SK-N-SH treated with all-trans-retinoic acid at 6 μM for 48 hours (cell line): ENCODE results near the gene SMARCE1.

Experiments
- ARNTL ChIP-seq: fragments of 450-650 bp; formaldehyde crosslinking; IDR thresholded peaks from 2 replicates; pipeline ENCODE4 v1.5.0; 2020; ENCODE audit warnings: low read depth, mild to moderate bottlenecking, moderate library complexity, borderline replicate concordance
- CREB5 ChIP-seq: fragments of 250-450 bp; sonication (Bioruptor Pico); IDR thresholded peaks from 2 replicates; pipeline ENCODE4 v1.5.1; 2020; ENCODE audit warnings: low read depth, mild to moderate bottlenecking, moderate library complexity
- ESRRG ChIP-seq: fragments of 250-450 bp; sonication (Bioruptor Pico); IDR thresholded peaks from 2 replicates; pipeline ENCODE4 v1.6.1; 2021; ENCODE audit warnings: mild to moderate bottlenecking
- ISL1 ChIP-seq: fragments of 250-450 bp; sonication (Bioruptor Pico); IDR thresholded peaks from 2 replicates; pipeline ENCODE4 v2.1.2; 2022; ENCODE audit warnings: mild to moderate bottlenecking, moderate library complexity
- ZC3H10 ChIP-seq: fragments of 250-450 bp; sonication (Bioruptor Pico); IDR thresholded peaks from 2 replicates; pipeline ENCODE4 v1.5.1; 2021; ENCODE audit warnings: mild to moderate bottlenecking, moderate library complexity
- ZFP3 ChIP-seq: fragments of 250-450 bp; sonication (Bioruptor Pico); IDR thresholded peaks from 2 replicates; pipeline ENCODE4 v1.5.0; 2020; ENCODE audit warnings: mild to moderate bottlenecking, moderate library complexity
- ZFP30 ChIP-seq: fragments of 450-650 bp; formaldehyde crosslinking; IDR thresholded peaks from 2 replicates; pipeline ENCODE4 v1.5.0; 2022; ENCODE audit warnings: mild to moderate bottlenecking, moderate library complexity
- ZNF565 ChIP-seq: fragments of 450-650 bp; formaldehyde crosslinking; conservative IDR thresholded peaks from 2 replicates; pipeline ENCODE4 v1.5.0; 2020; ENCODE audit warnings: low read depth, mild to moderate bottlenecking, moderate library complexity
- ZNF70 ChIP-seq: fragments of 450-650 bp; formaldehyde crosslinking; IDR thresholded peaks from 2 replicates; pipeline ENCODE4 v1.5.0; 2020; ENCODE audit warnings: mild to moderate bottlenecking, moderate library complexity
- TF ChIP-seq, protein P1 (sequence below): fragments of 250-450 bp; sonication (Bioruptor Pico); IDR thresholded peaks from 2 replicates; pipeline ENCODE4 v1.8.0; 2020; ENCODE audit warnings: mild to moderate bottlenecking, moderate library complexity, borderline replicate concordance
- TF ChIP-seq, protein P2 (sequence below): fragments of 250-450 bp; sonication (Bioruptor Pico); IDR thresholded peaks from 2 replicates; pipeline ENCODE4 v1.5.0; 2020; ENCODE audit warnings: mild to moderate bottlenecking, moderate library complexity

DNA sequence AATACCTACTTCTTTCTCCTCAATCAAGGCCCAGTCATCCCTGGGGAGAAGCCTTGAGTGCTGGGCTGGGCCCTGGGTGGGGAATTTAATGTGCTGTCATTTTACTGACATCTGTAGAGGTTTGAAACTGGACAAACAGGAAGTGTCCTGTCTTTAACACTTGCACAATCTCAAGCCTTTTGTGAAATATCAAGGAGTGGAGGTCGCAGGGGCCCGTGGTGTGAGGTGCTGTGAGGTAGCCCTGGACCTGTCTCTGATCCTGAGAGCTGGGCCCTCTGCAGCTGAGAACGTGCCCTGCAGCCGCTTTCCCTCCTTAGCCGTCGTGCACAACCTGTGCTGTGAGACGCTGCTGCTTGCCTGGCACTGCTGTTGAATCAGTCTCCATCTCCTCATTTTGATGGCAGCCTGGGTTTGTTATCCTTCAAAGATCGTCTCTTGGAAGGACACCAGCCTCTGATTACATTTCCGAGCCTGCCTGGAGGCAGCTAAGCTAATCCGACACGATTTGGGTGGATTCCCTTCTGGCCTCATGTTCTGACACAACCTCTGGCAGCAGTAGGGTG, 29.9 kb downstream of the SMARCE1 start:
- TF ChIP-seq CREB5 (CRISPR knock-in tag) (no peak), ESRRG (no peak), ISL1 (CRISPR knock-in tag) (no peak), ZC3H10 (CRISPR knock-in tag) (no peak), ARNTL (CRISPR knock-in tag) (no peak), ZNF70 (no peak), ZNF565 (no peak), ZFP3 (CRISPR knock-in tag) (no peak), ZFP30 (CRISPR knock-in tag) (no peak)
- TF ChIP-seq, protein P1, sequence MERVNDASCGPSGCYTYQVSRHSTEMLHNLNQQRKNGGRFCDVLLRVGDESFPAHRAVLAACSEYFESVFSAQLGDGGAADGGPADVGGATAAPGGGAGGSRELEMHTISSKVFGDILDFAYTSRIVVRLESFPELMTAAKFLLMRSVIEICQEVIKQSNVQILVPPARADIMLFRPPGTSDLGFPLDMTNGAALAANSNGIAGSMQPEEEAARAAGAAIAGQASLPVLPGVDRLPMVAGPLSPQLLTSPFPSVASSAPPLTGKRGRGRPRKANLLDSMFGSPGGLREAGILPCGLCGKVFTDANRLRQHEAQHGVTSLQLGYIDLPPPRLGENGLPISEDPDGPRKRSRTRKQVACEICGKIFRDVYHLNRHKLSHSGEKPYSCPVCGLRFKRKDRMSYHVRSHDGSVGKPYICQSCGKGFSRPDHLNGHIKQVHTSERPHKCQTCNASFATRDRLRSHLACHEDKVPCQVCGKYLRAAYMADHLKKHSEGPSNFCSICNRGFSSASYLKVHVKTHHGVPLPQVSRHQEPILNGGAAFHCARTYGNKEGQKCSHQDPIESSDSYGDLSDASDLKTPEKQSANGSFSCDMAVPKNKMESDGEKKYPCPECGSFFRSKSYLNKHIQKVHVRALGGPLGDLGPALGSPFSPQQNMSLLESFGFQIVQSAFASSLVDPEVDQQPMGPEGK: no peak
- TF ChIP-seq, protein P2, sequence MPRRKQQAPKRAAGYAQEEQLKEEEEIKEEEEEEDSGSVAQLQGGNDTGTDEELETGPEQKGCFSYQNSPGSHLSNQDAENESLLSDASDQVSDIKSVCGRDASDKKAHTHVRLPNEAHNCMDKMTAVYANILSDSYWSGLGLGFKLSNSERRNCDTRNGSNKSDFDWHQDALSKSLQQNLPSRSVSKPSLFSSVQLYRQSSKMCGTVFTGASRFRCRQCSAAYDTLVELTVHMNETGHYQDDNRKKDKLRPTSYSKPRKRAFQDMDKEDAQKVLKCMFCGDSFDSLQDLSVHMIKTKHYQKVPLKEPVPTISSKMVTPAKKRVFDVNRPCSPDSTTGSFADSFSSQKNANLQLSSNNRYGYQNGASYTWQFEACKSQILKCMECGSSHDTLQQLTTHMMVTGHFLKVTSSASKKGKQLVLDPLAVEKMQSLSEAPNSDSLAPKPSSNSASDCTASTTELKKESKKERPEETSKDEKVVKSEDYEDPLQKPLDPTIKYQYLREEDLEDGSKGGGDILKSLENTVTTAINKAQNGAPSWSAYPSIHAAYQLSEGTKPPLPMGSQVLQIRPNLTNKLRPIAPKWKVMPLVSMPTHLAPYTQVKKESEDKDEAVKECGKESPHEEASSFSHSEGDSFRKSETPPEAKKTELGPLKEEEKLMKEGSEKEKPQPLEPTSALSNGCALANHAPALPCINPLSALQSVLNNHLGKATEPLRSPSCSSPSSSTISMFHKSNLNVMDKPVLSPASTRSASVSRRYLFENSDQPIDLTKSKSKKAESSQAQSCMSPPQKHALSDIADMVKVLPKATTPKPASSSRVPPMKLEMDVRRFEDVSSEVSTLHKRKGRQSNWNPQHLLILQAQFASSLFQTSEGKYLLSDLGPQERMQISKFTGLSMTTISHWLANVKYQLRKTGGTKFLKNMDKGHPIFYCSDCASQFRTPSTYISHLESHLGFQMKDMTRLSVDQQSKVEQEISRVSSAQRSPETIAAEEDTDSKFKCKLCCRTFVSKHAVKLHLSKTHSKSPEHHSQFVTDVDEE: no peak
